Measurements from ENCODE around the gene GANAB.
"Not testable (repeated sequence)": the region's sequence is repeated elsewhere in the genome, so short reads cannot be mapped to it uniquely, and the experiment has no call there.

GANAB gene

GRCh38 chr11:62669420-62670161 is 23.2 kb upstream of the GANAB start:
- in situ Hi-C loops (cut with HindIII; ENCODE audit: low sequenced_read_pairs) = loop anchor here (5.0 kb wide), 1 partner anchor 103 kb away; the partner anchor contains the start of gene TAF6L

GRCh38 chr11:62667460-62667859 is 21.0 kb upstream of the GANAB start:
- in situ Hi-C loops (cut with HindIII; ENCODE audit: low sequenced_read_pairs) = no loop called here

DNA sequence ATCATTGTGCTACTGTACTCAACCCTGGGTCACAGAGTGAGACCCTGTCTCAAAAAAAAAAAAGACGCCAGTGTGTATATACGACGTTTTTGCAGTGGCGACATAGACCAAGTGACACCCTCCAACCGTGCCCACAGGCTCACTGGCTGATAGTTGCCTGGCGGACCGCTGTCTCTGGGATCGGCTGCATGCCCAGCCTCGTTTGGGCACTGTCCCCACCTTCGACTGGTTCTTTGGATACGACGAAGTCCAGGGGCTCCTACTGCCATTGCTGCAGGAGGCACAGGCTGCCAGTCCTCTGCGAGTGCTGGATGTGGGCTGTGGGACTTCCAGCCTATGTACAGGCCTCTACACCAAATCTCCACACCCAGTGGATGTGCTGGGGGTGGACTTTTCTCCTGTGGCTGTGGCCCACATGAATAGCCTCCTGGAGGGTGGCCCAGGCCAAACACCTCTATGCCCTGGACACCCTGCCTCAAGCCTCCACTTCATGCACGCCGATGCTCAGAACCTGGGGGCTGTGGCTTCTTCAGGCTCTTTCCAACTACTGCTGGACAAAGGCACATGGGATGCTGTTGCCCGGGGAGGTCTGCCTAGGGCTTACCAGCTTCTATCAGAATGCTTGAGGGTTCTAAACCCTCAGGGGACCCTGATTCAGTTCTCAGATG is 20.0 kb upstream of the GANAB start:
- in situ Hi-C loops (cut with HindIII; ENCODE audit: low sequenced_read_pairs) = no loop called here

- in situ Hi-C loops (cut with HindIII; ENCODE audit: low sequenced_read_pairs) = no loop called here
Observed at GRCh38 chr11:62665599-62666258, 19.3 kb upstream of the GANAB start.

DNA sequence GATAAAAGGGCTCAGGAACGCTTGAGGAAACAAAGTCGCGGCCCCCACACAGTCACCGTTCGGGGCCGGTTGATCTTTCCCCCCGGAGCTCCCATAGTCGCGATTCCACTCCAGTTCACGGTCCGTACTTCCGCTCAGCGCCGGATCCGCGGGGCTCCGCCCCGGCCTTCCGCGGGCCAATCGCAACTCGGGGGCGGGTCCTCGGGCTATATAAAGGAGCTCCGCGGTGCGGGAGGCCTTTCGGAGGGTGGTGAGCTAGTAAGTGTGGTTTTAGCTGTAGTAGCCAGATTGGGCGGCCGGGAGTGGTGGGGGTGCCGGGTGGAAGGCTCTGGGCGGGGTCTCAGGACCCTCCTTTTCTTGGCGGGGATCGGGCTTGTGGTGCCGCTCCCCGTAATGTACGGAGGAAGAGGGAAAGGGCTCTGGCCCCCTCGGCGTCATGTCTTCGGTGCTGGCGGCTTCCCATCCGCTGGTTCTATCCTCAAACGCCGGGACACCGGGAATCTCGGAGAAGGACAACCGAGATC is 18.7 kb upstream of the GANAB start, which contains the start of the genes C11orf98 and CSKMT:
Gene C11orf98, minus strand, starts transcription at position 136 of the 524 bp plus-strand sequence. Its CDS starts 41 bp downstream, at position 95.
Gene CSKMT, plus strand, starts transcription at position 238 of the 524 bp plus-strand sequence. CDS start 568 bp downstream, outside the sequence.
- in situ Hi-C loops (cut with HindIII; ENCODE audit: low sequenced_read_pairs) = no loop called here

- in situ Hi-C loops (cut with HindIII; ENCODE audit: low sequenced_read_pairs) = no loop called here
Observed at GRCh38 chr11:62664405-62665074, 18.1 kb upstream of the GANAB start.

GRCh38 chr11:62656796-62657429 is 10.5 kb upstream of the GANAB start:
- in situ Hi-C loops (cut with HindIII; ENCODE audit: low sequenced_read_pairs) = no loop called here

DNA sequence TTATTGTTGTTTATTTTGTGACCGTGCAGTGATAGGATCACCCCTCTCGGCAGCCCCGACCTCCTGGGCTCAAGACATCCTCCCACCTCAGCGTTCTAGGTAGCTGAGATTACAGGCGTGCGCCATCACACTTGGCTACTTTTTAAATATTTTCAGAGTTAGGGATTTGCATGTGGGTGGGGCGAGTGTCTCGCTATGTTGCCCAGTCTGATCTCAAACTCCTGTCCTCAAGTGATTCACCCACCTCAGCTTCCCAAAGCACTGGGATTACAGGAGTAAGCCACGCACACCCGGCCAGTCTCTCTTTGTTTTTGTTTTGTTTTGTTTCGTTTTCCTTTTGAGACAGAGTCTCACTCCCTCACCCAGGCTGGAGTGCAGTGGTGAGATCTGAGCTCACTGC is 7.9 kb upstream of the GANAB start:
- in situ Hi-C loops (cut with HindIII; ENCODE audit: low sequenced_read_pairs) = no loop called here

GRCh38 chr11:62652161-62653006 is 6.0 kb upstream of the GANAB start:
- in situ Hi-C loops (cut with HindIII; ENCODE audit: low sequenced_read_pairs) = no loop called here

GRCh38 chr11:62650283-62650682 is 3.9 kb upstream of the GANAB start:
- in situ Hi-C loops (cut with HindIII; ENCODE audit: low sequenced_read_pairs) = not testable (repeated sequence)

DNA sequence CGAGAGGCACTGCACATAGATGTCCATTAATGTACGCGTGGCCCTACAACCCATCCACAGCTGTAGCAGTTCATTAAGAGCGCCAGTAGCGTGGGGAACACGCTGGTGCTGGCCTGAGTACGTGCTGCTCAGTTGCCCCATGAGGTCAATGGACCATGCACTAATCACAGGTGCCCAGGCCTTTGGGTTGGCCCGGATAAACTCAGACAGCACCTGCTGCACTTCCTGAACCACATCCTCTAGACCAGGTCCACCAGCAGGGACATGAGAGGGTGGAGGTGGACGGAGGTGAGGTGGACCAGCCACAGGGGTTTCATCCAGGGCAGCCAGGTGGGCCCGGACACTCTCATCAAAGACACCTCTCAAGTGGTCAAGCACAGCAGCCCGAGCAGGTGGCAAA is 3.1 kb upstream of the GANAB start:
- in situ Hi-C loops (cut with HindIII; ENCODE audit: low sequenced_read_pairs) = no loop called here

- in situ Hi-C loops (cut with HindIII; ENCODE audit: low sequenced_read_pairs) = no loop called here
Observed at GRCh38 chr11:62648967-62649364, 2.6 kb upstream of the GANAB start.

DNA sequence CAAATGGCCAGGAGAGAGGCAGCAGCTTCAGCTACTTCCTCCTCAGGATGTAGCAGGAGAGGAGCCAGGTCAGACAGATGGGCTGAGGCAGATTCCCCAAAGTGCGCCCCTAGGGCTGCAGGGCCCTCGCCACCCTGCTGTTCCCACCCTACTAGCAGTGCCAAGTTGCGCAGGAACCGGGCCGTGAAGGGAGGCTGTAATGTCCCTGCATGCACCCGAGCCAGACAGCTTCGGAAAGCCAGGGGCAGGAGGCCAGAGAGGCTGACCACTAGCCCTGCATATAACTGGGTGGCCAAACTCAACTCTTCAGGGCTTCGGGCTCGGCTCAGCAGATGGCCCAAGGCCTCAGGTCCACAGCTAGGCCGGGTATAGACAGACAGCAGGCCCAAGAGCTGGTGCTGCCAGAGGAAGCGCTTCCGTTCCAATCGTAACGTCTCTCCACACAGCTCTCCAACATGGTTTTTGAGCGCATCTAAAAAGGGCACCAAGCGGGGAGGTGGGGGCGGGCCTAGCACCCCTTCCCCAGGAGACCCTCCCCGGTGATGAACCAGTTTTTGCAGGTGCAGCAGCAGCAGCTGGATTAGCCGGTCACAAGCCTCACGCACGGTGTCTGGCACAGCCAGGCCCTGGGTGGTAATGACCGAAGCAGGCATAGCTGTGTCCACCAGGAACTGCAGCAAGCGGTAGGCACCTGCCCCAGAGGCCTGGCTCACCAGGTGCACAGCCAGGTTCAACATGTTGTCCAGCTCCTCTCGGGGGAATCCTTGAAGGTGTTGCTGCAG is 2.0 kb upstream of the GANAB start:
- in situ Hi-C loops (cut with HindIII; ENCODE audit: low sequenced_read_pairs) = no loop called here

DNA sequence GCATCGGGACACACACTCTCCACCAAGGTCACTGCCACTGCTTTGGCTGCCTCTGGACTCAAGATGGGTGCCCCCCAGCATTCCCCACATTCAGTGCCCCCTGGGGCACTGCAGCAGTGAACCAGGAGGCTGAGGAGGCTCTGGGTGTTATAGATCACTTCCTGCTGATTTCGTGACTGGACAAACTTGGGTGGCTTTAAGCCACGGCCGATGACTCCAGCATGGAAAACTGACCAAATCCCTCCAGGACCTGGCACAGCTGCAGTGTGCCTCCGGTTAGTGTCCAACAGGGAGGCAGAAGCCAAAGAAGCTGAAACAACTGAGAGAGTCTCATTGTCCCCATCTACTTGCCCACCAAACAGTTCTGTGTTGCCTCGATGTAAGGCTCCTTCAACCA is 1.2 kb upstream of the GANAB start:
- in situ Hi-C loops (cut with HindIII; ENCODE audit: low sequenced_read_pairs) = no loop called here

DNA sequence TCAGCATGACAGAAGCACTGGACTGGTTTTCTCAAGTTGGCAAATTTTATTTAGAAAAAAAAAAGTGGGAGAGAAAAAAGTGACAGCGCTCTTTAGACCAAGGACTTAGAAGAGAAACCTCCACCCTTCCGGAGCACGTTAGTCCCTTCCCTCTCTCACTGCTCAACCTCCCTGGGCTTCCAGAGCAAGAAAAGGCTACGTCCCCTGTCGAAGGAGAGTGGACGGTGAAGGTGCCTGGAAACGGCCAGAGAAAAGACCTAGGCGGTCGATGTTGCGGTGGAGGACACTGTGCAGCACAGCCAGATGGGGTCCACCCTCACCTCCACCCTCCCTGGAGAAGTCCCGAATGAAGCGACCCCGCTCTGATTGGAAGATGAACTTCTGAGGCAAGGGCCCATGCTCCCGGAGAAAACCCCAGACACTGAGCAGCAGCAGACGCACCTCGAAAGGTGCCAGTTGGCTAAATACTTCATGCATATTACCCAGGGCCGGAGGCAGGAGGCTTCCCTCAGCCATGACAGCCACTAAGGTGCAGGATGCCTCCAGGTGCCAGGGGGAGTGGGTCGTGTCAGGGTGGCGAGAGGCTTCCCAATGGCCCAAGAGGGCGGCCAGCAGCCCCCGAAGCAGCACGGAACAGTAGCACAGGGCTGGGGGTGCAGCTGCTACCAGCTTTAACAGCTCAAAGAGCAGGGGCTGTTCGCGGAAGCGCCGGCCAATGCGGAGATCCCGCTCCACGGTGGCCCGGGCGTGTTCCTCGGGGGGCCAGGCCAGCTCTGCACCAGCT is 604 bp upstream of the GANAB start:
- in situ Hi-C loops (cut with HindIII; ENCODE audit: low sequenced_read_pairs) = no loop called here

DNA sequence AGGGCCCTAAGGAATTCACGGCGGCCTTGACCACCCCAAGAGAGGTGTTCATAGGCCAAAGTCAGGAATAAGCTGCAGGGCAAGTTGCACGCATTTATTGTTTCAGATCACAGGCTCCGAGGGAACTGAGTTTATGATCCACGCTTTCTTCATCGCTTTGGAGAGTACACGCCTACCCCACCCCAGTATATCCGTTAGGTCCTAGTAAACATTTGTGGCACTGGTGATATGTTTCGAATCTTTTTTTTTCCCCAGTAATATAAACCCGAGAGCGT is 805 bp downstream of the GANAB start:
- in situ Hi-C loops (cut with HindIII; ENCODE audit: low sequenced_read_pairs) = no loop called here

GRCh38 chr11:62644220-62644619 is 2.2 kb downstream of the GANAB start:
- in situ Hi-C loops (cut with HindIII; ENCODE audit: low sequenced_read_pairs) = no loop called here

DNA sequence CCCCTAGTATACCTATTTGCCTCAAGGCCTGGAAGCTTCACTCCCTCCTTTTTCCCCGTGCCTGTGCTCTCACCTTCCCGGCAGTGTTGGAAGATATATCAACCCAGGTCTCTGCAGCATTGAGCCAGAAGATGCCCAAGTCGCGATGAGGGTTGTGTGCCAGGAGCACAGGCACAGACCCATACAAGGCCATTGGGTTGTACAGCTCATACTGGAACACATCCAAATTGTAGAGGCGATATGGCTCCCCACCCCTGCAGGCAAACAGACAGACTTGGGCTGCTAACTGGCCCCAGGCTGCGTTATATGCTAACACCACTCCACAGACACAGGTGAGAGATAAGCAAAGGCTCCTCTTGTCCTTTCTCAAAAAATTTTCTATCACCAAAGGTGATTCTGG is 13.9 kb downstream of the GANAB start:
- in situ Hi-C loops (cut with HindIII; ENCODE audit: low sequenced_read_pairs) = loop anchor here (10.0 kb wide), 3 partner anchors 48 to 208 kb away; no protein-coding TSS in a partner anchor

All from endothelial cell of hepatic sinusoid (primary cell).